Fibroblast of pulmonary artery (primary cell): Measurements from ENCODE around the gene SPIRE1.

Experiments
- DNase-seq: peaks from one replicate; pipeline ENCODE4 v3.0.0-alpha.2; 2010; ENCODE audit warnings: low read depth
- H3K4me3 ChIP-seq: replicated peaks from 2 replicates; pipeline ENCODE4 v1.5.1; 2011; ENCODE audit warnings: low read depth, mild to moderate bottlenecking, control low read depth, low read length, moderate library complexity
- TF ChIP-seq, protein P1 (sequence below): IDR thresholded peaks from 2 replicates; pipeline ENCODE4 v1.5.1; 2011; ENCODE audit warnings: mild to moderate bottlenecking, control low read depth, low read length, inconsistent platforms; ENCODE audit errors: missing control alignments

The SPIRE1 gene

DNA sequence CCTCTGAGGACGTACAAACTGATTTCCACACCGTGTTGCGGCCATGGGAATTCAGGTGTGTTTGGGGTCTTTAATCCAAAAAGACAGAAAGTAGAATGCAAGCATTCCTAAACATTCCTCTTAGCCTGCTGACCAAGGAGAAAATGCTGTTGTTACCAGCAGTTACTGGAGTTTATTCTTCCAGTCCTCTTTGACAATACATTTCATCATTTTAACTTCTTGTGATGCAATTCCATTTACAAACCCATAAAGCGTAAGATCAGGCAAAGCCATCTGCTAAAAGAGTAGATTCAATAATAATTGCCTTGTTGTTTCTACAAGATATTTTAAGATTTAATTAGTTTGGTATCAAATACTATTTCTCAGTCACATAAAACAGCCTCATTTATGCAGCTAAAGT, 32.7 kb downstream of the SPIRE1 start:
- peak; percentile 64 for DNase-seq
- H3K4me3 ChIP-seq: no peak overlapping the region
- TF ChIP-seq, protein P1, sequence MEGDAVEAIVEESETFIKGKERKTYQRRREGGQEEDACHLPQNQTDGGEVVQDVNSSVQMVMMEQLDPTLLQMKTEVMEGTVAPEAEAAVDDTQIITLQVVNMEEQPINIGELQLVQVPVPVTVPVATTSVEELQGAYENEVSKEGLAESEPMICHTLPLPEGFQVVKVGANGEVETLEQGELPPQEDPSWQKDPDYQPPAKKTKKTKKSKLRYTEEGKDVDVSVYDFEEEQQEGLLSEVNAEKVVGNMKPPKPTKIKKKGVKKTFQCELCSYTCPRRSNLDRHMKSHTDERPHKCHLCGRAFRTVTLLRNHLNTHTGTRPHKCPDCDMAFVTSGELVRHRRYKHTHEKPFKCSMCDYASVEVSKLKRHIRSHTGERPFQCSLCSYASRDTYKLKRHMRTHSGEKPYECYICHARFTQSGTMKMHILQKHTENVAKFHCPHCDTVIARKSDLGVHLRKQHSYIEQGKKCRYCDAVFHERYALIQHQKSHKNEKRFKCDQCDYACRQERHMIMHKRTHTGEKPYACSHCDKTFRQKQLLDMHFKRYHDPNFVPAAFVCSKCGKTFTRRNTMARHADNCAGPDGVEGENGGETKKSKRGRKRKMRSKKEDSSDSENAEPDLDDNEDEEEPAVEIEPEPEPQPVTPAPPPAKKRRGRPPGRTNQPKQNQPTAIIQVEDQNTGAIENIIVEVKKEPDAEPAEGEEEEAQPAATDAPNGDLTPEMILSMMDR: no peak

DNA sequence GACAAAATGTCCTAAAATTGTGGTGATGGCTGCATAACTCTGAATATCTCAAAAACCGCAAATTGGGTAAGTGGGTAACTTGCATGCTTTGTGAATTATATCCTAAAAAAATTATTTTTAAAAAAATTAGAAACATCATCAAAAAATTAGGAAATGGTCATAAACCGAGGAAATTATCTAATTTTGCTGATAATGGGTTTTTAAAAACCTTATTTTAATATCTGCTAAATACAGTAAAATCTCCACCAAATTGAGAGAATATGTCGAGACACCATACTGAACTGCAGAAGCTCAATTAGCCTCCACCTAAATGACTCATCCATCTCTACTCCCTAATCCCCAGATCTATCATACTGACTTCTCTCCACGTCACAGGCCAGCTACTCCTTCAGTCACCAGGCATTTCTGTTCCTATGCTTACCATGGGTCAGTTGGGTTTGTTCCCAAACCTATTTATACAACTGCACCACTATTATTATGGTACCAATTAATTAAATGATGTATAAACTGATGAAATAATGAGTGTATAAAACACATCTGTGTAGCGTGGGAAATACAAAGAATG, 36.1 kb downstream of the SPIRE1 start:
- DNase-seq: peak; percentile 55
- H3K4me3 ChIP-seq: no peak overlapping the region
- TF ChIP-seq, protein P1: no peak

GRCh38 chr18:12615748-12616147, 42.2 kb downstream of the SPIRE1 start:
- H3K4me3 ChIP-seq: no peak overlapping the region
- DNase-seq: no peak
- TF ChIP-seq, protein P1: no peak

DNA sequence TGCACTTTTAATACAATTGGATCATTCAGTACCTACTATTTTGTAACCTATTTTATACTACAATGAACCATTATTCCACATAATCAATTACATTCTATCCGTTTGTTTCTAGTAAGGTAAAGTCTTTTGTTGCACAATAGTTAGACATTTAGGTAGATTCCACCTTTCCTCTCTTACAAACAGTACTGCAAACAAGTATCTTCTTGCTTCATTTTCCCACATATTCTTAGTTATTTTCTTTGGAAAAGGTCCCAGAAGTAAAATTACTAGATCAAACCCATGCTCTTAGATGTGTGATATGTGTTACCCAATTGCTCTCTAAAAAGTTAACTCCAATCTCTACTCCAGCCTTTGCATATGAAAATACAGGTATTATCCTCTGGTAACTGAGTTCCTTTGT, 49.6 kb downstream of the SPIRE1 start:
- H3K4me3 ChIP-seq: no peak overlapping the region
- TF ChIP-seq, protein P1: no peak
- DNase-seq: peak; percentile 57

DNA sequence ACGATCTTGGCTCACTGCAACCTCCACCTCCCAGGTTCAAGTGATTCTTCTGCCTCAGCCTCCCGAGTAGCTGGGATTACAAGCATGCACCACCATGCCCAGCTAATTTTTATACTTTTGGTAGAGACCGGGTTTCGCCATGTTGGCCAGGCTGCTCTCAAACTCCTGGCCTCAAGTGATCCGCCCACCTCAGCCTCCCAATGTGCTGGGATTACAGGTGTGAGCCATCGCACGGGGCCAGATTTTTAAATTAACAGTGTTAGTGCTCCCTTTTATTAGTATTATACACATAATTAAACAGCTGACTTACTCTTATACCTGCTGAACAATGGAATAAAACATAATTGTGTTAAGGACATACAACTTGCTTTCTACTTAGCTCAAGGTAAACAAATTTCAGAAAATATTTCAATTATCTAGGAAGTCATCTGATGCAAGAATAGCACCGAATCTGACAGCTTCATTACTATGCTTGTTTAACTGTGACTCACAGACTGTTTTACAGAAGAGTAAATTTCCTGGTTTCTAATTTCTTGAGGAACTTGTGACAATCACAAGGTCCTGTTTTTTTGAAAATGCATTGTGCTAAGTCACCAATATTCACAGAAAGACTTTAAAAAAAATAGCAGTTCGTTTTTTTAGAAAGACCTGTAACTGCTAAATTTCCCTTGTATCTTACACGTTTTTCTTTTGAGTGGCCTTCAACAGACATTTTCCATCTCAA, 51.2 kb downstream of the SPIRE1 start:
- TF ChIP-seq, protein P1: no peak
- H3K4me3 ChIP-seq: no peak overlapping the region
- DNase-seq: peak; percentile 64

- TF ChIP-seq, protein P1: no peak
- no peak for DNase-seq
- no peak overlapping the region for H3K4me3 ChIP-seq
These were observed 53.4 kb downstream of the SPIRE1 start for GRCh38 chr18:12604445-12605007.
